Trophoblast cell (in vitro differentiated cells and primary cell): ENCODE results near the gene NEDD9.

ENCODE experiments used
- DNase-seq, 2 donors: peaks; one replicate each; pipeline ENCODE4 v3.0.0-alpha.2; 2016
- H2AFZ ChIP-seq: 2 replicates; pipeline ENCODE4 v1.6.1; 2013; ENCODE audit warnings: low read length, moderate library complexity, mild to moderate bottlenecking; ENCODE audit not compliant: insufficient read depth, poor library complexity
- H2AK5ac ChIP-seq: 2 replicates; pipeline ENCODE4 v1.6.1; 2013; ENCODE audit warnings: mild to moderate bottlenecking, low read length
- H2BK120ac ChIP-seq: 2 replicates; pipeline ENCODE4 v1.6.1; 2013; ENCODE audit warnings: low read length, mild to moderate bottlenecking, moderate library complexity; ENCODE audit not compliant: insufficient read depth, poor library complexity
- H2BK12ac ChIP-seq: 2 replicates; pipeline ENCODE4 v1.6.1; 2013; ENCODE audit warnings: mild to moderate bottlenecking, low read length, moderate library complexity
- H2BK5ac ChIP-seq: 2 replicates; pipeline ENCODE4 v1.6.1; 2013; ENCODE audit warnings: low read length, low read depth, moderate library complexity, mild to moderate bottlenecking; ENCODE audit not compliant: poor library complexity
- H3K14ac ChIP-seq: 2 replicates; pipeline ENCODE4 v1.6.1; 2013; ENCODE audit warnings: mild to moderate bottlenecking, low read length
- H3K18ac ChIP-seq: 2 replicates; pipeline ENCODE4 v1.6.1; 2013; ENCODE audit warnings: mild to moderate bottlenecking, low read length
- H3K23ac ChIP-seq: 2 replicates; pipeline ENCODE4 v1.6.1; 2013; ENCODE audit warnings: low read length
- H3K27ac ChIP-seq: 2 replicates; pipeline ENCODE4 v1.5.1; 2013; ENCODE audit warnings: low read depth, mild to moderate bottlenecking, inconsistent platforms, low read length, moderate library complexity
- H3K27me3 ChIP-seq: 2 replicates; pipeline ENCODE4 v1.6.1; 2013; ENCODE audit warnings: inconsistent platforms, mild to moderate bottlenecking, low read length, moderate library complexity; ENCODE audit not compliant: insufficient read depth
- H3K36me3 ChIP-seq, 2 experiments: 1 replicate in 1 of 2; 2 replicates in 1 of 2; pipeline ENCODE4 v1.6.1; 2013; ENCODE audit warnings: low read length in 2 of 2, mild to moderate bottlenecking in 2 of 2, moderate library complexity in 1 of 2; ENCODE audit not compliant: insufficient read depth in 2 of 2, control insufficient read depth in 1 of 2
- H3K4ac ChIP-seq: 2 replicates; pipeline ENCODE4 v1.6.1; 2013; ENCODE audit warnings: low read depth, mild to moderate bottlenecking, low read length, moderate library complexity
- H3K4me1 ChIP-seq, 2 experiments: 1 replicate in 1 of 2; 2 replicates in 1 of 2; pipeline ENCODE4 v1.6.1; 2013; ENCODE audit warnings: low read length in 2 of 2, mild to moderate bottlenecking in 2 of 2, moderate library complexity in 1 of 2; ENCODE audit not compliant: insufficient read depth in 2 of 2, control insufficient read depth in 1 of 2
- H3K4me2 ChIP-seq: 2 replicates; pipeline ENCODE4 v1.6.1; 2013; ENCODE audit warnings: inconsistent platforms, mild to moderate bottlenecking, low read length, moderate library complexity
- H3K4me3 ChIP-seq: 2 replicates; pipeline ENCODE4 v1.5.1; 2013; ENCODE audit warnings: mild to moderate bottlenecking, low read depth, low read length, inconsistent platforms
- H3K79me1 ChIP-seq: one replicate; pipeline ENCODE4 v1.6.1; 2013; ENCODE audit warnings: low read length
- H3K79me2 ChIP-seq: 2 replicates; pipeline ENCODE4 v1.6.1; 2013; ENCODE audit warnings: low read length, mild to moderate bottlenecking; ENCODE audit not compliant: control insufficient read depth, insufficient read depth, poor library complexity
- H3K9ac ChIP-seq: 2 replicates; pipeline ENCODE4 v1.6.1; 2013; ENCODE audit warnings: mild to moderate bottlenecking, low read length
- H3K9me3 ChIP-seq: 2 replicates; pipeline ENCODE4 v1.6.1; 2013; ENCODE audit warnings: low read depth, mild to moderate bottlenecking, control low read depth, inconsistent platforms, low read length; ENCODE audit not compliant: insufficient read depth
- H4K12ac ChIP-seq: 2 replicates; pipeline ENCODE4 v1.6.1; 2013; ENCODE audit warnings: low read depth, mild to moderate bottlenecking, low read length, moderate library complexity
- H4K8ac ChIP-seq: 2 replicates; pipeline ENCODE4 v1.6.1; 2013; ENCODE audit warnings: low read depth, mild to moderate bottlenecking, low read length, moderate library complexity
- H4K91ac ChIP-seq: one replicate; pipeline ENCODE4 v1.6.1; 2013; ENCODE audit warnings: low read depth, mild to moderate bottlenecking, low read length, moderate library complexity
- WGBS: extraction: QIAGEN DNeasy Blood & Tissue Kit; methylation state at CpG from one replicate; pipeline ENCODE4 v1.1.7; 2013; ENCODE audit warnings: missing lambda C conversion rate; ENCODE audit not compliant: insufficient read length, insufficient coverage; ENCODE audit errors: extremely low coverage; 5-methylcytosine and 5-hydroxymethylcytosine counted together

Gene NEDD9

GRCh38 chr6:11177271-11177670 is 55.2 kb downstream of the NEDD9 start:
- Histone ChIP-seq H3K36me3 (no peaks in the 10 kb centered on the region), H3K27ac (no peak overlapping the region), H3K4me1 (peaks cover 2 to 11% of the 10 kb centered on the region in 2 experiments), H3K14ac (no peak overlapping the region), H2BK120ac (no peak overlapping the region), H4K91ac (no peak overlapping the region), H3K9ac (no peak overlapping the region), H3K4ac (no peak overlapping the region), H4K8ac (no peak overlapping the region), H2AK5ac (no peak overlapping the region), H3K4me2 (no peak overlapping the region), H3K79me2 (no peaks in the 10 kb centered on the region), H3K23ac (no peak overlapping the region), H2AFZ (no peak overlapping the region), H3K27me3 (no peaks in the 10 kb centered on the region), H3K4me3 (no peak overlapping the region), H4K12ac (no peak overlapping the region), H2BK12ac (no peak overlapping the region), H3K9me3 (no peaks in the 10 kb centered on the region), H3K18ac (no peak overlapping the region), H2BK5ac (no peak overlapping the region), H3K79me1 (peaks cover 10% of the 10 kb centered on the region)
- no peak for DNase-seq
- no CpG with 5 or more reads among the region's 1 CpG for WGBS

- peak overlapping the region; percentile 45 for H3K27ac ChIP-seq
- H3K79me2 ChIP-seq: no peaks in the 10 kb centered on the region
- no peak overlapping the region for H3K4me3 ChIP-seq
- H4K8ac ChIP-seq: peak overlapping the region; percentile 18
- H3K27me3 ChIP-seq: no peaks in the 10 kb centered on the region
- no peak overlapping the region for H4K12ac ChIP-seq
- peak overlapping the region; percentile 68 for H4K91ac ChIP-seq
- no peak for DNase-seq
- peaks cover 2 to 11% of the 10 kb centered on the region in 2 experiments for H3K4me1 ChIP-seq
- peak overlapping the region; percentile 78 for H2BK120ac ChIP-seq
- H2BK12ac ChIP-seq: peak overlapping the region; percentile 66
- H3K4me2 ChIP-seq: no peak overlapping the region
- H3K9ac ChIP-seq: no peak overlapping the region
- H2AK5ac ChIP-seq: peak overlapping the region; percentile 11
- H3K18ac ChIP-seq: peak overlapping the region; percentile 26
- H3K79me1 ChIP-seq: peaks cover 24% of the 10 kb centered on the region
- H3K23ac ChIP-seq: no peak overlapping the region
- 100% methylated on average over 1 of the region's 5 CpGs for WGBS
- no peaks in the 10 kb centered on the region for H3K9me3 ChIP-seq
- H2AFZ ChIP-seq: no peak overlapping the region
- H3K4ac ChIP-seq: peak overlapping the region; percentile 5
- H3K36me3 ChIP-seq: no peaks in the 10 kb centered on the region
- H3K14ac ChIP-seq: peak overlapping the region; percentile 43
- H2BK5ac ChIP-seq: peak overlapping the region; percentile 55
Measured at GRCh38 chr6:11174242-11174611, 58.2 kb downstream of the NEDD9 start.

- Histone ChIP-seq H3K36me3 (no peaks in the 10 kb centered on the region), H3K79me2 (no peaks in the 10 kb centered on the region), H3K18ac (peak overlapping the region; percentile 3), H3K9ac (no peak overlapping the region), H2AK5ac (no peak overlapping the region), H3K4me3 (no peak overlapping the region), H2BK5ac (peak overlapping the region; percentile 90), H3K9me3 (no peaks in the 10 kb centered on the region), H3K79me1 (peaks cover 24% of the 10 kb centered on the region), H4K91ac (peak overlapping the region; percentile 84), H3K4me1 (peaks cover 2 to 11% of the 10 kb centered on the region in 2 experiments), H3K4me2 (peak overlapping the region; percentile 33), H2BK120ac (peak overlapping the region; percentile 50), H4K12ac (no peak overlapping the region), H3K23ac (no peak overlapping the region), H3K4ac (peak overlapping the region; percentile 39), H3K14ac (peak overlapping the region; percentile 60), H2AFZ (peak overlapping the region; percentile 11), H3K27ac (peak overlapping the region; percentile 90), H4K8ac (peak overlapping the region; percentile 41), H2BK12ac (peak overlapping the region; percentile 65), H3K27me3 (no peaks in the 10 kb centered on the region)
- WGBS: no CpG with 5 or more reads among the region's 17 CpGs
- peak; percentile 36 to 80 for DNase-seq
Measured at GRCh38 chr6:11172501-11173327, 59.8 kb downstream of the NEDD9 start.

- H3K14ac ChIP-seq: peak overlapping the region; percentile 60
- DNase-seq: no peak
- peak overlapping the region; percentile 33 for H3K4ac ChIP-seq
- no peak overlapping the region for H3K4me3 ChIP-seq
- no peak overlapping the region for H3K9ac ChIP-seq
- no peak overlapping the region for H3K4me2 ChIP-seq
- H2BK5ac ChIP-seq: peak overlapping the region; percentile 90
- no CpG with 5 or more reads among the region's 13 CpGs for whole genome bisulfite sequencing
- no peaks in the 10 kb centered on the region for H3K27me3 ChIP-seq
- H2AFZ ChIP-seq: no peak overlapping the region
- no peak overlapping the region for H2AK5ac ChIP-seq
- peaks cover 24% of the 10 kb centered on the region for H3K79me1 ChIP-seq
- peak overlapping the region; percentile 72 for H3K18ac ChIP-seq
- H3K9me3 ChIP-seq: no peaks in the 10 kb centered on the region
- peak overlapping the region; percentile 90 for H3K27ac ChIP-seq
- H3K4me1 ChIP-seq: peaks cover 2 to 11% of the 10 kb centered on the region in 2 experiments
- H3K36me3 ChIP-seq: no peaks in the 10 kb centered on the region
- no peak overlapping the region for H3K23ac ChIP-seq
- H3K79me2 ChIP-seq: no peaks in the 10 kb centered on the region
- H4K12ac ChIP-seq: no peak overlapping the region
- H4K91ac ChIP-seq: peak overlapping the region; percentile 84
- H2BK120ac ChIP-seq: peak overlapping the region; percentile 50
- peak overlapping the region; percentile 65 for H2BK12ac ChIP-seq
- H4K8ac ChIP-seq: peak overlapping the region; percentile 40
Measured at GRCh38 chr6:11171952-11172351, 60.5 kb downstream of the NEDD9 start.
